M059J (cell line): ENCODE data around the gene SET. TPM values are rescaled to one million over a fixed set of nuclear protein-coding genes. Genes with fewer than 3 reads are reported as not detected.

Source experiments
- DNase-seq: peaks from one replicate; pipeline ENCODE4 v3.0.0-alpha.2; 2012; ENCODE audit warnings: low read depth
- total RNA-seq: library from RNA; depleted of rRNA; stranded (reverse); fragments of >200 nt; shearing (Covaris generic); gene quantifications from 2 replicates; pipeline ENCODE4 v1.2.3, GENCODE V29; 2014; rRNA removed

SET gene
- total RNA-seq, result 430 and 608 TPM in 2 replicates

- peak; percentile 92 for DNase-seq
Observed at GRCh38 chr9:128688501-128689292, at the start of gene SET. Gene SET (plus strand): TSS chr9:128689222. CDS start chr9:128689583, 361 bp downstream.

GRCh38 chr9:128640603-128641002 lies 48.4 kb upstream of the SET start:
- DNase-seq, result no peak

GRCh38 chr9:128642675-128643245 lies 46.3 kb upstream of the SET start:
- no peak for DNase-seq

- DNase-seq, result peak; percentile 57
Observed at GRCh38 chr9:128643519-128644300, 45.3 kb upstream of the SET start.

- DNase-seq, result peak; percentile 47
Observed at GRCh38 chr9:128648206-128648605, 40.8 kb upstream of the SET start.

- DNase-seq, result no peak
Observed at GRCh38 chr9:128651798-128652197, 37.2 kb upstream of the SET start.

- no peak for DNase-seq
Observed at GRCh38 chr9:128653908-128654307, 35.1 kb upstream of the SET start.

- no peak for DNase-seq
Observed at GRCh38 chr9:128654481-128654880, 34.5 kb upstream of the SET start.

GRCh38 chr9:128656416-128657343 lies 32.3 kb upstream of the SET start, which contains the start of gene DYNC2I2:
Gene DYNC2I2 (minus strand): TSS chr9:128656847. CDS start chr9:128656726, 121 bp downstream.
- DNase-seq, result peak; percentile 91

- DNase-seq, result no peak
Observed at GRCh38 chr9:128657344-128657704, 31.7 kb upstream of the SET start.

- no peak for DNase-seq
Observed at GRCh38 chr9:128657796-128658195, 31.2 kb upstream of the SET start.

GRCh38 chr9:128666481-128666941 lies 22.5 kb upstream of the SET start:
- DNase-seq, result peak; percentile 85

- DNase-seq, result no peak
Observed at GRCh38 chr9:128669786-128670185, 19.2 kb upstream of the SET start.

- DNase-seq, result no peak
Observed at GRCh38 chr9:128675382-128675781, 13.6 kb upstream of the SET start.

GRCh38 chr9:128677794-128678193 lies 11.2 kb upstream of the SET start:
- no peak for DNase-seq

- peak; percentile 34 for DNase-seq
Observed at GRCh38 chr9:128683340-128684064, 5.5 kb upstream of the SET start.

GRCh38 chr9:128684065-128684324 lies 5.0 kb upstream of the SET start:
- DNase-seq, result no peak

GRCh38 chr9:128684325-128685199 lies 4.5 kb upstream of the SET start:
- DNase-seq, result peak; percentile 89

GRCh38 chr9:128685636-128686489 lies 3.2 kb upstream of the SET start:
- DNase-seq, result peak; percentile 30
